ENCODE results near the gene MYG1. TPM values are rescaled to one million over a fixed set of nuclear protein-coding genes. Genes with fewer than 3 reads are reported as not detected.
A peak's percentile ranks its signal among the peaks of the same experiment; 100 is the strongest.
"Not testable (repeated sequence)": the region's sequence is repeated elsewhere in the genome, so short reads cannot be mapped to it uniquely, and the experiment has no call there.

The MYG1 gene
- total RNA-seq, 1 donor from 2014 or later, result 63.4 TPM

- DNase-seq (ENCODE audit: low spot score), result no peak
Observed at GRCh38 chr12:53286448-53286847, 13.0 kb upstream of the MYG1 start.

GRCh38 chr12:53287741-53288216 is 11.7 kb upstream of the MYG1 start:
- peak; percentile 71 for DNase-seq (ENCODE audit: low spot score)

- no peak for DNase-seq (ENCODE audit: low spot score)
Observed at GRCh38 chr12:53288322-53288721, 11.2 kb upstream of the MYG1 start.

GRCh38 chr12:53289891-53290290 is 9.6 kb upstream of the MYG1 start:
- no peak for DNase-seq (ENCODE audit: low spot score)

- DNase-seq (ENCODE audit: low spot score), result no peak
Observed at GRCh38 chr12:53290661-53291060, 8.8 kb upstream of the MYG1 start.

- no peak for DNase-seq (ENCODE audit: low spot score)
Observed at GRCh38 chr12:53292426-53292825, 7.1 kb upstream of the MYG1 start.

GRCh38 chr12:53295070-53295890 is 4.2 kb upstream of the MYG1 start, which contains the start of gene PFDN5:
PFDN5 (plus strand) TSS chr12:53295542; CDS start chr12:53295568, 26 bp downstream.
- peak; percentile 91 for DNase-seq (ENCODE audit: low spot score)

- DNase-seq (ENCODE audit: low spot score), result no peak
Observed at GRCh38 chr12:53295891-53296219, 3.6 kb upstream of the MYG1 start.

- DNase-seq (ENCODE audit: low spot score), result not testable (repeated sequence)
Observed at GRCh38 chr12:53297106-53297505, 2.4 kb upstream of the MYG1 start.

GRCh38 chr12:53298164-53298563 is 1.3 kb upstream of the MYG1 start:
- DNase-seq (ENCODE audit: low spot score), result no peak

- no peak for DNase-seq (ENCODE audit: low spot score)
Observed at GRCh38 chr12:53299101-53299453, 418 bp upstream of the MYG1 start.

GRCh38 chr12:53300187-53300586 is 692 bp downstream of the MYG1 start:
- DNase-seq (ENCODE audit: low spot score), result no peak

- no peak for DNase-seq (ENCODE audit: low spot score)
Observed at GRCh38 chr12:53302903-53303302, 3.4 kb downstream of the MYG1 start.

GRCh38 chr12:53306826-53307225 is 7.3 kb downstream of the MYG1 start:
- DNase-seq (ENCODE audit: low spot score), result no peak

GRCh38 chr12:53308276-53308675 is 8.8 kb downstream of the MYG1 start:
- no peak for DNase-seq (ENCODE audit: low spot score)

- DNase-seq (ENCODE audit: low spot score), result no peak
Observed at GRCh38 chr12:53313996-53314395, 14.5 kb downstream of the MYG1 start.

GRCh38 chr12:53320352-53321195 is 21.1 kb downstream of the MYG1 start:
- DNase-seq (ENCODE audit: low spot score), result no peak

- peak; percentile 20 for DNase-seq (ENCODE audit: low spot score)
Observed at GRCh38 chr12:53324113-53324778, 24.8 kb downstream of the MYG1 start.

GRCh38 chr12:53324779-53325510 is 25.4 kb downstream of the MYG1 start:
- DNase-seq (ENCODE audit: low spot score), result peak; percentile 90

- DNase-seq (ENCODE audit: low spot score), result peak; percentile 14
Observed at GRCh38 chr12:53325511-53326061, 26.1 kb downstream of the MYG1 start.

- no peak for DNase-seq (ENCODE audit: low spot score)
Observed at GRCh38 chr12:53326460-53327185, 27.1 kb downstream of the MYG1 start.
